NCI-H1436 treated with DMSO at 0.1 percent for 48 hours (cell line): Measurements from ENCODE around the gene CCDC28B.

ENCODE experiments used
- DNase-seq: peaks from one replicate; lab custom pipeline; 2025; lab: John Stamatoyannopoulos, UW

Gene CCDC28B

GRCh38 chr1:32195531-32195930 lies 4.9 kb upstream of the CCDC28B start:
- DNase-seq: no peak

- no peak for DNase-seq
Observed at GRCh38 chr1:32195972-32196823, 4.2 kb upstream of the CCDC28B start.

GRCh38 chr1:32197074-32197473 lies 3.3 kb upstream of the CCDC28B start:
- DNase-seq: no peak

GRCh38 chr1:32197837-32198236 lies 2.6 kb upstream of the CCDC28B start:
- no peak for DNase-seq

GRCh38 chr1:32198237-32199042 lies 2.0 kb upstream of the CCDC28B start:
- DNase-seq: no peak

- DNase-seq: no peak
Observed at GRCh38 chr1:32199043-32199716, 1.2 kb upstream of the CCDC28B start.

- no peak for DNase-seq
Observed at GRCh38 chr1:32199717-32200072, 700 bp upstream of the CCDC28B start.

GRCh38 chr1:32201011-32201855 lies 838 bp downstream of the CCDC28B start:
- DNase-seq: no peak

- DNase-seq: no peak
Observed at GRCh38 chr1:32204943-32205361, 4.6 kb downstream of the CCDC28B start.

- peak; percentile 37 for DNase-seq
Observed at GRCh38 chr1:32205401-32206370, 5.3 kb downstream of the CCDC28B start, which contains the start of gene IQCC. TSS of gene IQCC (plus strand) at chr1:32205671. CDS start at chr1:32205682, 11 bp downstream.

- DNase-seq: no peak
Observed at GRCh38 chr1:32208469-32208868, 8.1 kb downstream of the CCDC28B start.

GRCh38 chr1:32208891-32209328 lies 8.5 kb downstream of the CCDC28B start, which contains the start of gene DCDC2B:
TSS of gene DCDC2B (plus strand) at chr1:32209089. CDS start at chr1:32209094, 5 bp downstream.
- peak; percentile 66 for DNase-seq

GRCh38 chr1:32215629-32216480 lies 15.5 kb downstream of the CCDC28B start:
- DNase-seq: no peak

- DNase-seq: no peak
Observed at GRCh38 chr1:32216566-32216965, 16.2 kb downstream of the CCDC28B start.

GRCh38 chr1:32219022-32219421 lies 18.6 kb downstream of the CCDC28B start:
- no peak for DNase-seq

GRCh38 chr1:32220746-32221580 lies 20.6 kb downstream of the CCDC28B start:
- no peak for DNase-seq

GRCh38 chr1:32221581-32221979 lies 21.2 kb downstream of the CCDC28B start:
- DNase-seq: no peak
